HG03520 (cell line): Measurements from ENCODE around the gene FCAMR.
A peak's percentile ranks its signal among the peaks of the same experiment; 100 is the strongest.
"Not testable (repeated sequence)": the region's sequence is repeated elsewhere in the genome, so short reads cannot be mapped to it uniquely, and the experiment has no call there.

Source experiments
- ATAC-seq: cut with Tn5 transposase; IDR thresholded peaks from one replicate; pipeline ENCODE4 v1.9.1; 2021; ENCODE audit warnings: mild to moderate bottlenecking, moderate library complexity; ENCODE audit not compliant: unreplicated experiment

FCAMR gene

GRCh38 chr1:206937425-206937824, 32.8 kb downstream of the FCAMR start:
- no peak for ATAC-seq

GRCh38 chr1:206935491-206936067, 34.7 kb downstream of the FCAMR start:
- no peak for ATAC-seq

- ATAC-seq: no peak
These were observed 36.8 kb downstream of the FCAMR start for GRCh38 chr1:206933333-206933945.

DNA sequence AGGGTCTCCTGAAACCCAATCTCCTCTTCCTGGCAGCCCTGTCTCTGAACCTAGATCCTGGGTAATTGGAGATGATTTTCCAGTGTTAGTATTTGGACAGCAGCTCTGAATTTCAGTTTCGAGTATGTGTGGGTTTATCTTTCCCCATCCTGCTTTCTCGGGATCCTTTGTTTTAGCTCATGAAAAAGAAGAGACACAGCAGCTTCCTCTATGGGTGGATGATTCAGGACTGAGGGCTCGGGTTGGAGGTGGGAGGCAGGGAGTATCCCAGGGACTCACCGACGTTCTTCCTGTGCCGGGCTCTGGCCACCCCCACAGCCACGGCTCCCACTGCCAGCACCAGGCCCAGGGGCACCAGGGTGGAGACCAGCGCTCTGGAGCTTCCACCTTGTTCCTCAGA, 38.1 kb downstream of the FCAMR start:
- ATAC-seq: no peak

DNA sequence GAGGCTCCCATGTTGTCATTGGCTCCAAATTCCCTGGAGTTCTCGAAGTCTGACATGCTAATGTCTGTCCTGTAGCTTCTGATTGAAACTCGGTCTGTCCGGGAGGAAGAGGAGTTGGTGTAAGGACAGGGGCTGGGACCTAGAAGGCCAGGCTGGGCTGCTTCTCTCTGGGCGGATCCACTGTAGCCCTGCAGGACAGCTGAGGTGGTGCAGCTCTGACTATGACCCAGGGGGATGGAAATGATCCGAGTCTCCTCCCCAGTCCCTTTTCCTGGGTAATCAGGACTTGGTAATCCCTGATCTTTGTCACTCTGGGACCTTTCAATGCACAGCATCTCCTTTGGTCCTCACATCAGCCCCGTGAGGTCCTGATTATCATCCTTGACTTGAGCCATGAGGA, 38.6 kb downstream of the FCAMR start:
- no peak for ATAC-seq

DNA sequence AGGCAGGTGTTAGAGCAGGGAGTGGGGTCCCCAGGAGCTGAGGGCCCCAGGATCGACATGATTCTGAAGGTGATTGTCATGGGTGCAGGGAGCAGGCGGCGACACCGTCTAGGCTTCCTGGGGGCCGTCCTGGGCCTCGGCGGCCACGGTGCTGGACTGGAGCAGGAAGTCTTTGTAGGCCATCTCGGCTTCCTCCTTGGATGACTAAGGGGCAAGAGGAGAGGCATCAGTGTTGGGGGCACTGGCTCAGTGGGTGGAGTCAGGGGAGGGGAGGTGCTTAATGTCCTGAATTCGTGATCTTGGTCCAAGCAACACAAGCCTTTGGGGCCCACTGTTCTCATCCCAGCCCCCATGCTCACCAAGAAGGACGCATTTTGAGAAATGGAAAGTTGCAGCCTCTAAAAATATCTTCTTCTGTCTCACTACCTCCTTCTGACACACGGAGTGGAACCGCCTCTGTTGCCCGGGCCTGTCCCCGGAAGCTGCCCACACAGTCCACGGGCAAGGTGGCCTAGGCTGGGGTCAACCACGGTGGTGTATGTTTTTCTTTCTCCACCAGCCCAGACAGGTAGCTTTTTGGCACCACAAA, 40.0 kb downstream of the FCAMR start:
- ATAC-seq: peak; percentile 54

DNA sequence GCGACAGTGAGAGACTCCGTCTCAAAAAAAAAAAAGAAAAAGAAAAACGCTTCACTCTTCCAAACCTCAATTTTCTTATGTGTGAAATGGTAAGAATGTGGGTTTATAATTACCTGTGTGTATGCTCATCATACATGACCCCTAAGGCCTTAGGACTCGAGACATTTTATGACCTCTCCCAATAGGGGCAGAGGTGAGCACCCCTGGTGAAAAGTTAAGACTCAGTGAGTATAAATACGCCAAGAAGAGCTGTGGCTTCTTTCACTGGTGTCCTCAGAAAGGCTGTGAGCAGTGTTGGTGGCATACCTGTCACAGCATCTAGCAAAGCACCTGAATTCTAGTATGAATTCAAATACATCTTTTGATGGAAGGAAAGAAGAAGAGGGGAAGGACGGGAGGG, 40.7 kb downstream of the FCAMR start:
- ATAC-seq: no peak

GRCh38 chr1:206926286-206926685, 44.0 kb downstream of the FCAMR start:
- no peak for ATAC-seq

GRCh38 chr1:206925106-206925736, 45.0 kb downstream of the FCAMR start:
- ATAC-seq: peak; percentile 57

- ATAC-seq: peak; percentile 12
These were observed 45.6 kb downstream of the FCAMR start for GRCh38 chr1:206924592-206925105.

DNA sequence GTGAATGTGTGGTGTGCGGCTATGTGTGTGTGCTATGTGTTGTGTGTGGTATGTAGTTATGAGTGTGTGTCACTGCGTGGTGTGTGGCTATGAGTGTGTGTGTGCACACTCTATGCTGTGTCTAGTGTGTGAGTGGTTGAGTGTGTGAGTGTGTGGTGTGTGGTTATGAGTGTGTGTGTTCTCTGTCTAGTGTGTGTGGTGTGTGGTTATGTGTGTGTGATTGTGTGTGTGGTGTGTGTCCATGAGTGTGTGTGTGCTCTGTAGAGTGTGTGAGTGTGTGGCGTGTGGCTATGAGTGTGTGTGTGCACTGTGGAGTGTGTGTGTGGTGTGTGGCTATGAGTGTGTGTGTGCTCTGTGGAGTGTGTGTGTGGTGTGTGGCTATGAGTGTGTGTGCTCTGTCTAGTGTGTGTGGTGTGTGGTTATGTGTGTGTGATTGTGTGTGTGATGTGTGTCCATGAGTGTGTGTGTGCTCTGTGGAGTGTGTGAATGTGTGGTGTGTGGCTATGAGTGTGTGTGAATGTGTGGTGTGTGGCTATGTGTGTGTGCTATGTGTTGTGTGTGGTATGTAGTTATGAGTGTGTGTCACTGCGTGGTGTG, 46.2 kb downstream of the FCAMR start:
- not testable (repeated sequence) for ATAC-seq

- ATAC-seq: peak; percentile 34
These were observed 47.0 kb downstream of the FCAMR start for GRCh38 chr1:206923009-206923960.

DNA sequence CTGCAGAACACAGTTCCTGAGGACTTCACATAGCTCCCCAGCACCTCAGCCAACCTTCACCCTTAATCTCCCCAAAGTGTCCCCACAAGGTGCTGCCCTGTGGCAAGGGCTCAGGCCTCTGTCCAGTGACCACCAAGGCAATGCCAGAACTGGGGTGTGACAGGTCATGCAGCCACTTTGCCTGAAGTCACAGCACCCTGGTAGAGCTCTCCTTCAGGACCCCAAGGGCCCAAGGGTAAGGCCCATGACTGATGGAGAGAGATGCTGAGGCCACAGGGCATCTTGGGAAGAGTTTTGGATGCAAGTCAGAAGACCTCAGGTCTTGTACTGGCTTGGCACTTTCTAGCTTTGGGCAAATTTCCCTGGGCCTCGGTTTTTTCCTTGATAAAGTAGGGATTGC, 47.7 kb downstream of the FCAMR start:
- no peak for ATAC-seq

- no peak for ATAC-seq
These were observed 48.4 kb downstream of the FCAMR start, which contains the start of gene FCMR for GRCh38 chr1:206921772-206922265. Gene FCMR, minus strand, starts transcription at chr1:206921941. Its CDS starts 87 bp downstream, at chr1:206921854.

DNA sequence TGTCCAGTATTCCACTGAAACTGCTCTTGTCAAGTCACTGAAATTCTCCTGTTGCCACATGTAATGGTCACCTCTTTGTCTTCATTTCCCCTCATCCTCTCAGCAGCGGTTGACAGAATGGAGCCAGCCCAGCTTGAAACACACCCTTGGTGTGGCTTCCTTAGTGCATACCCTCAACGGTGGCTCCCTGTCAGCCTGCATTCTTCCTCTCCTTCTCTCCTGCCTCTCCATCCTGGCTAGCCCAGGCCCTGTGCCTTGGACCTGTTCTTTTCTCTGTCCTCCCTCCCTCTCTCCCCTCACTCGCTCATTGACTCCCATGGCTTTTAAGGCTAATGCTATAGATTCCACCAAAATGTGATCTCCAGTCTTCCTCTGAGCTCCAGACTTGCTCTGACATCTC, 52.2 kb downstream of the FCAMR start:
- ATAC-seq: no peak

- ATAC-seq: no peak
These were observed 54.1 kb downstream of the FCAMR start for GRCh38 chr1:206916000-206916709.

DNA sequence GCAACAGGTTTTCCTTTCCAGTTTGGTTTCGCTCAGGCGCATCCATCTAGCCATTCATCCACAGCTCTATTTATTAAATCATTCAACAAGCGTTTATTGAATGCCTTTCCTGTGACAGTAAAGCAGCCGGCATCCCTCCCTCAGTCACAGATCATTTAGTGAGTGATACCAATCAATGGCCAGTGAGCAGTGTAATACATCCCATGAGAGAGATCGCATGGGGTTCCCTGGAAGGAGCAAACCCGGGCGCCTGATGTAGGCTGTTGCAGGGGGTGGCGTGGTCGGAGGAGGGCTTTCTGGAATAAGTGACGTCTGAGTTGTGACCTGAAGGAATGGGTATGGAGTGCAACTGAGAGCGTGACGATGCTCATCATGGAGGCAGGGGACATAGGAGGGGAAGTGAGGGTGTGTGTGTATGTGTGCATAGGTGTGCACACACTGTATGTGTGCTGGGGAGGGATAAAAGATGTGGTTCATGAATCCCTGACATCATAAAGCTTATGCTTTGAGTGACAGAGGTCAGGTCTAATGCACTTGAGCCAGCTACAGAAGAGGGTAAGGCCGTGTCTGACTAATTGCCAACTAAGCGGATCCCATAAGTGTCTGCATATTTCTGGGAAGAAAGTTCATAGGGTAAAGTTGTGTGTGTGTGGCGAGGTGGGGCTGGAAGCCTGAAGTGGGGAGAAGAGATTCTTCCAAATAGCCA, 55.1 kb downstream of the FCAMR start:
- ATAC-seq: no peak

- ATAC-seq: no peak
These were observed 56.3 kb downstream of the FCAMR start for GRCh38 chr1:206913766-206914537.
